ENCODE measurements around the gene STIM2. TPM values are rescaled to one million over a fixed set of nuclear protein-coding genes. Genes with fewer than 3 reads are reported as not detected.

The STIM2 gene
- polyA plus RNA-seq, 4 donors, result 30.7 to 42.2 (median 39.8) TPM

GRCh38 chr4:26996745-26997144 is 136.1 kb downstream of the STIM2 start:
- no peak for DNase-seq (ENCODE audit: low read depth in 4 of 4, low spot score in 3 of 4)

DNA sequence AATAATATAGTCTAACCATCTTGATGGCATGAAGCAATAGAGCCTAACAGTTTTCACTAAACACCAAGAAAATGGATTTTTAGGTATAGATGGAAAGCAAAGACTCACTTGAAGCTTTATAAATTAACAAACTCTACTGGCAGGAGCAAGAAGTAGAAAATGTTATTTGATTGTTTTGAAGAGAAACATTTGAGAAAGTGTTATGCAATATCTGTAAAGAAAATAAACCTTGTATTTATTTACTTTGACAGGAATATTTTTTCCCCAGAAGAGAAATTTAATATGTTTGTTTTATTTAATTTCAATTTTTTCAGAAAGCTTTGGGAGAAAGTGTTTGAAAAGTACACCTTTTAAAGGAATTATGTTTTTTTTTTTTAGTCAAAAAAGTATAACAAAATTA is 139.0 kb downstream of the STIM2 start:
- no peak for DNase-seq (ENCODE audit: low read depth in 4 of 4, low spot score in 3 of 4)

- no peak for DNase-seq (ENCODE audit: low read depth in 4 of 4, low spot score in 3 of 4)
These were observed 139.5 kb downstream of the STIM2 start for GRCh38 chr4:27000122-27000521.

DNA sequence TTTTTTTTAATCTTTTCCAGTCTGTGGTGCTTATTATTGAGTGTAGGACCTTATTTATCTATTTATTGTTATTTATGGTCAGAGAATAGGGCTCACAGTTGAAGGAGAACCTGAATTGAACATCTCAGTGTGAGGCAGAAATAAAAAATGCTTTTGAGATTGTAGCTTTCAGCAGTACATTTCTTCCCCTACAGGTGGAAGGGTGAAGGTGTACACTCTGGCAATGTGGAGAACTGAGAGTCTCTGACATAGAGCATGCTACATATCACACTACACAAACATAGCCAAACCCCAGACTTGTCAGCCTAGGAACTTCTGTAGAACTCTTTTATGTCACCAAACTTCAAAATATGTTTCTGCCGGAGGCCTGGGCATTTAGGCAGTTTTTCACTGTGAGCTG is 140.2 kb downstream of the STIM2 start:
- no peak for DNase-seq (ENCODE audit: low read depth in 4 of 4, low spot score in 3 of 4)

DNA sequence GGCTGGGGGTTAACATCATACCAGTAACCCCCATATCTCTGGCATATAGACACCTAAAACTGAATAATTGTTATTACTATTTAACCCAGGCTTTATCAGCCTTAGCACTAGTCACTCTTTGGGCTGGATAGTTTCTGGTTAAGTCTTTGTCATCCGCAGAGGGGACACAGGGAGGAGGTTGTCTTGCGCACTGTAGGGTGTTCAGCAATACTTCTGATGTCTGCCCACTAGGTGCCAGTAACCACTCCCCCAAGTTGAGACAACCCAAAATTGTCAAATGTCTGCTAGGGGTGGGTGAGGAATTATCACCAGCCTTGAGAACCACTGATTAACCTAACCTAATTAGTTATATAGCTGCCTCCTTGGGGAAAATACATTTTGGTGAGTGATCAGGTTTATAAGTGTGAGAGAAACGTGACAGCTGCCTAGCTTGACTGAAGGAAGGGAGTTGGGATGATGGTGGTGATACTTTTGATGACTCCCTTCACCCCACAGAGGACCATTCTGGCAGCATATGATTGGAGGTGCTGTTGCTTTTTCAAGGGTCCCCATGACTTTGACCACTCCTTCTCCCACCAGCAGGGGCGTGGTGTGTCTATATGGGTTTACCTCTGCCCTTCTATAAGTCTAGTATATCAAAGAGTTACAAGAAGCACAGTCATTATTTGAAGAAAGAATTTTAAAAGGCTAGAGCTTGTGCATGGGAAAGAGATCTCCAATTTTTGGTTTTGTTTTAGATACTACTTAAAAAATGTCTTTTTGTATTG is 140.9 kb downstream of the STIM2 start:
- no peak for DNase-seq (ENCODE audit: low read depth in 4 of 4, low spot score in 3 of 4)

- no peak for DNase-seq (ENCODE audit: low read depth in 4 of 4, low spot score in 3 of 4)
These were observed 143.0 kb downstream of the STIM2 start for GRCh38 chr4:27003642-27004113.

DNA sequence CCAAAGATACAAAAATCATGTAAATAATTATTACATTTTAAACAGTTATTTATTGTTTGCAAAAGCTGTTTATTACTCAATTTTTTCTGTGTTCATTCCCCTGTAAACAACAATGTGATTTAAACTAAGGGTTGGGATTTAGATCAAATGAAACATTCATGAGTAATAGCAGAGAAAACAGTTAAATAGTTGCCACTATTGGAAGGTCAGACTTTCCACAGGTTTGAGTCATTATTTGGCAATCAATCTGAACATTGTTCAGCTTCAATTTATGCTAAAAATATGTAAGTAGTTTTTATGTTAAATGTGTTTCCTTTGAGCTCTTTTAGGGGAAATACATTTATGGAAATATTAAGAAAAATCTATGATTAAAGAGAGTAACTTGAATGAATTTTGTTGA is 144.9 kb downstream of the STIM2 start:
- no peak for DNase-seq (ENCODE audit: low read depth in 4 of 4, low spot score in 3 of 4)

GRCh38 chr4:27005905-27006590 is 145.4 kb downstream of the STIM2 start:
- DNase-seq (ENCODE audit: low read depth in 4 of 4, low spot score in 3 of 4), result no peak

DNA sequence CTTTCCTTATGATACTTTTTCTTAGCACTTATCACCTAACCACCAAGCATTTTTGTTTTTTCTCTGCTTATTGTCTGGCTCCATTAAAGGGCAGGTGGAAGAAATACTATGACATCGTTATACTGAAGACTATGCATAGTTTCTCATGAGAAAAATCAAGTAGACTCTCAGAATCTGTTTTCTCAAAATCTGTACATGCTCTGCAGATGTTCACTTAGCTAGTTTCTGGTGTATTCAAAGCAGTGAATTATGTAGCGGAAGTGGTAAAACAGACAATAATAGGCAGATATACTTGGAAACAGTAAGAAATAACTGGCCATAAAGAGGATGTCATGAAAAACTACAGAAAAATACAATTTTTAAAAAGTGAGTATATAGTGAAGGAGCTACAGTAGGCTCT is 146.0 kb downstream of the STIM2 start:
- DNase-seq (ENCODE audit: low read depth in 4 of 4, low spot score in 3 of 4), result no peak

GRCh38 chr4:27007507-27007906 is 146.9 kb downstream of the STIM2 start:
- no peak for DNase-seq (ENCODE audit: low read depth in 4 of 4, low spot score in 3 of 4)

GRCh38 chr4:27008679-27009078 is 148.0 kb downstream of the STIM2 start:
- no peak for DNase-seq (ENCODE audit: low read depth in 4 of 4, low spot score in 3 of 4)

- DNase-seq (ENCODE audit: low read depth in 4 of 4, low spot score in 3 of 4), result no peak
These were observed 148.9 kb downstream of the STIM2 start for GRCh38 chr4:27009539-27009938.

- no peak for DNase-seq (ENCODE audit: low read depth in 4 of 4, low spot score in 3 of 4)
These were observed 149.8 kb downstream of the STIM2 start for GRCh38 chr4:27010334-27010940.

DNA sequence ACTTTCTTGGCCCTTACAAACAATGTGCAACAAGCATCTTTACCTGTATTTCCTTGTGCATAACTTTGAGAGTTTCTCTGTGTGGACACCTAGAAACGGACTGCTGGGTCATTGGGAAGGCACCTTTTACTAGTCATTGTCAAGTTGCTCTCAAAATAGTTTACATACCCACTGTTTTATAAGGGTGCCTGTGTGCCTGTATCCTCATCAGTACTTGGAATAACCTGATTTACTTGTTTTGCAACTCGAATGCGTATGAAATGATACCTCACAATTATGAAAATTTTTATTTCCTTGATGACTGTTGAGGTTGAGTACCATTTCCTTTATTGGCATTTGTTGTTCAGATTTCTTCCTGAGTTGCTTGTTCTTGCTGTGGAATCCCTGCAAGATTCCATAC is 150.8 kb downstream of the STIM2 start:
- no peak for DNase-seq (ENCODE audit: low read depth in 4 of 4, low spot score in 3 of 4)

DNA sequence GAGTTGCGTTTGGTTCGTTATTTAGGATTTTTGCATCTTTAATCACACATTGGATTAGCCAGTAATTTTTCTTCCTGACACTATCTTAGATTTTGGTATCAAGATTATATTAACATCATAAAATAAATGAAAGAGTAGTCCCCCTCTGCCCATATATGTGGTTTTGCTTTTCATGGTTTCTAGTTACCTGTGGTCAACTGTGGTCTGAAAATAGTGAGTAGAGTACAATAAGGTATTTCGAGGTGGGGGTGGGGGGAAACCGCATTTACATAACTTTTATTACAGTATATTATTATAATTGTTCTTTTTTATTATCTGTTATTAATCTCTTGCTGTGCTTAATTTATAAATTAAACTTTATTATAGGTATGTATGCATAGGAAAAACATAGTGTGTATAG is 152.4 kb downstream of the STIM2 start:
- no peak for DNase-seq (ENCODE audit: low read depth in 4 of 4, low spot score in 3 of 4)

DNA sequence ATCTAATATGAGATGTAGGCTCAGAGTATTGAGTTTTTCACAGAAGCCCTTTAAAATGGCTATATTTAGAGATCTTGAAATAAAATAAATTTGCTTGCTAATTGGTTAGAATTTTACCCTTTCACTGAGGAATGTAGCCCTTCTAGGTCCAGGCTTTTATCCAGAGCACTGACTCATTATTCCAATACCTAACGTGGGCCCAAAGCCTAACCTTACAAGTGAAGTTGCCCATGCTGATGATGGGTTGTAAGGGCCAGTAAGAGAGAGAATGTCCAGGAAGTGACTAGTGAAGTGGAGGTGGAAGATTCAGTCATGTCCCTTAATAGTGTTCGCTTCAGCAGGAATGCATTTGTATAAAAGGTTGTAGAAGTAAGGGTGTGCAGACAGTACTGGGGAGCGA is 155.9 kb downstream of the STIM2 start:
- DNase-seq (ENCODE audit: low read depth in 4 of 4, low spot score in 3 of 4), result no peak

GRCh38 chr4:27017623-27018022 is 157.0 kb downstream of the STIM2 start:
- no peak for DNase-seq (ENCODE audit: low read depth in 4 of 4, low spot score in 3 of 4)

- DNase-seq (ENCODE audit: low read depth in 4 of 4, low spot score in 3 of 4), result no peak
These were observed 157.4 kb downstream of the STIM2 start for GRCh38 chr4:27018076-27018475.

DNA sequence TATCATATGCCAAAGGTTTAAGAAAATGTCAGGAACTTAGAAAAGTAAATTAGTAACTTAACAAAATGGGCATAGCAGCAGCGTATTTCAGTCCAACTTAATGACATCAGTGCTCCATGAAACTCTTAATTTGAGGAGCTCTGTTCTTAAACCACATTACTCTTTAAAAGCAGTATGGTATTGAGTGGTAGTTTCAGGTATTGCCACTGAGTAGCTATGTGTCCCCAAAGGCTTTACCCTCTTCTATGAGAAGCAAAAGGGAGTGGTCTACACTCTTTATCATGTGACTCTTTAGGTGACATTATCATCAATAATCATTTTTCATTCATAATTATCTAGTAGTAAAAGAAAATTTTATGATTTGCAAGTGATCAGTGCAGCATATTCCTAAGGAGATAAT is 158.3 kb downstream of the STIM2 start:
- DNase-seq (ENCODE audit: low read depth in 4 of 4, low spot score in 3 of 4), result no peak

GRCh38 chr4:27019766-27020165 is 159.1 kb downstream of the STIM2 start:
- DNase-seq (ENCODE audit: low read depth in 4 of 4, low spot score in 3 of 4), result no peak

- DNase-seq (ENCODE audit: low read depth in 4 of 4, low spot score in 3 of 4), result no peak
These were observed 159.6 kb downstream of the STIM2 start for GRCh38 chr4:27020203-27020602.

GRCh38 chr4:27020603-27021002 is 160.0 kb downstream of the STIM2 start:
- no peak for DNase-seq (ENCODE audit: low read depth in 4 of 4, low spot score in 3 of 4)
